ENCODE measurements around the gene AQP9. TPM values are rescaled to one million over a fixed set of nuclear protein-coding genes. Genes with fewer than 3 reads are reported as not detected.
"Not testable (repeated sequence)": the region's sequence is repeated elsewhere in the genome, so short reads cannot be mapped to it uniquely, and the experiment has no call there.

The AQP9 gene
- polyA plus RNA-seq (ENCODE audit: insufficient read length): 0.18 TPM
- long read RNA-seq, donor 1: 0 reads
- long read RNA-seq, donor 2: 0 reads
- long read RNA-seq, donor 3: 0 reads
- long read RNA-seq, donor 4: 0 reads
- long read RNA-seq, donor 5: 0 reads
- long read RNA-seq, donor 6: 0 reads
- long read RNA-seq, donor 7: 0 reads
- long read RNA-seq, donor 8: 0 reads

GRCh38 chr15:58138106-58138505 lies at the start of gene AQP9:
TSS of gene AQP9 (plus strand) at chr15:58138381. CDS start at chr15:58138566, 185 bp downstream.
- DNase-seq: no peak

GRCh38 chr15:58095415-58095814 lies 42.8 kb upstream of the AQP9 start:
- DNase-seq: no peak

- no peak for DNase-seq
Measured at GRCh38 chr15:58096529-58097084, 41.6 kb upstream of the AQP9 start.

DNA sequence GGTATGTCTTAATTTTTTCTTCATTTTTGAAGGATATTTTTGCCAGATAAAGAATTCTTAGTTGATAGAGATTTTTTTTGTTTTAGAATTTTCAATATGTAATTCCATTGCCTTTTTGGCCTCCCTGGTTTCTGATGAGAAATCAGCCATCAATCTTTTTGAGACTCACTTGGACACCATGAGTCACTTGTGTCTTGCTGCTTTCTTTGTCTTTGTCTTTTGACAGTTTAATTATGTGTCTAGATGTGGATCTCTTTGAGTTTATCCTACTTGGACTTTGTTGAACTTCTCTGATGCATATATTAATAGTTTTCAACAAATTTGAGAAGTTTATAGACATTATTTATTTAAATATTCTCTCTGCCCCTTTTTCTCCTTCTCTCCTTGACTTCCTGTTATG lies 34.7 kb upstream of the AQP9 start:
- no peak for DNase-seq

- DNase-seq: no peak
Measured at GRCh38 chr15:58108117-58108516, 30.1 kb upstream of the AQP9 start.

GRCh38 chr15:58109419-58109818 lies 28.8 kb upstream of the AQP9 start:
- DNase-seq: no peak

- no peak for DNase-seq
Measured at GRCh38 chr15:58110999-58111717, 27.0 kb upstream of the AQP9 start.

GRCh38 chr15:58111718-58112104 lies 26.5 kb upstream of the AQP9 start:
- no peak for DNase-seq

GRCh38 chr15:58113358-58113757 lies 24.8 kb upstream of the AQP9 start:
- DNase-seq: not testable (repeated sequence)

DNA sequence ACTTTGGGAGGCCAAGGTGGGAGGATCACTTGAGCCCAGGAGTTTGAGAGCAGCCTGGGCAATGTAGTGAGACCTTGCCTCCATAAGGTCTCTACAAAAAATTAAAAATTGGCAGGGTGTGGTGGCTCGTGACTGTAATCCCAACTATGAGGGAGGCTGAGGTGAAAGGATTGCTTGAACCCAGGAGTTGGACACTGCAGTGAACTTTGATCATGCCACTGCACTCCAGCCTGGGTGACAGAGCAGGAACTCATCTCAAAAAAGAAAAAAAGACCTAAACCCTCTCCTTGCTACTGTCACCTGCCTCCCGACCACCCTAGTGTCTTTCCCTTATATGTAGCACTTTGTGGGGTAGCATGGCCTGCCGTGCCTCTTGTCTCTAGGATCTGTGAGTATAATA lies 23.8 kb upstream of the AQP9 start:
- no peak for DNase-seq

DNA sequence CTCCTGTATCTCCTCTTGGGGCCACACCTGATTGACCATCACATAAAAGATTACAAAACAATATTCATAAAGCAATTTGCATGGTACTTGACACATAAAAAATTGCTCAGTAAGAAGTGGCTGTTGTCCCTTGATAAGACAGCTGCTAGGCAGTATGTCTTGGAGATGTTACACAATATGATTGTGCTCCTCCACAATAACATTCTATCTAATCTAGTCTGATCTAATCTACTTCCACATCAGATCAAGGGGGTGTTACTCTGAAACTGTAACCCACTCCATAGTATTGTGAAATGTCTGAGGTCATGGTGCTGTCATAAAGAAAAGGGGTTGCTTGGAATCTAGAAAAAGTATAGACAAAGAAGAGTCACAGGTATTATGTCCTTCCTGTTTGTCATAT lies 23.4 kb upstream of the AQP9 start:
- DNase-seq: no peak

GRCh38 chr15:58115692-58116091 lies 22.5 kb upstream of the AQP9 start:
- DNase-seq: no peak

GRCh38 chr15:58117619-58118018 lies 20.6 kb upstream of the AQP9 start:
- no peak for DNase-seq

DNA sequence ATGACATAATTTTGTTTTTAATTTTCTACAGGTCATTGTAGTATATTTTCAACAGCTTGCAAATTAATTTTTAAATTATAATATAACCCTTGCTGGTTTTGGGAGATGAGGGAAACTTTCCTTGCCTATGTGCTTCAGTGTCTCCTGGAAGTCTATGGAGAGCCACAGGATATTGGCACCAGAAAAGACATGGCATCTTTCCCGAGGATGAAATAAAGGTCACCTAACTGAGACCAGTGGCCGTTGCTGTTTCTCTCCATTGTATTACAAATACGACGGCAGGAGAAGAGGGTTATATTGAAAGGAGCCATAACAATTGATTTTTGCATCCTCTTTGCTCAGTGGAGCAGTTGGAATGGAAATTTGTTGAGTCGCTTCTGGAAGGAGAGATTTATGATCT lies 19.9 kb upstream of the AQP9 start:
- DNase-seq: no peak

DNA sequence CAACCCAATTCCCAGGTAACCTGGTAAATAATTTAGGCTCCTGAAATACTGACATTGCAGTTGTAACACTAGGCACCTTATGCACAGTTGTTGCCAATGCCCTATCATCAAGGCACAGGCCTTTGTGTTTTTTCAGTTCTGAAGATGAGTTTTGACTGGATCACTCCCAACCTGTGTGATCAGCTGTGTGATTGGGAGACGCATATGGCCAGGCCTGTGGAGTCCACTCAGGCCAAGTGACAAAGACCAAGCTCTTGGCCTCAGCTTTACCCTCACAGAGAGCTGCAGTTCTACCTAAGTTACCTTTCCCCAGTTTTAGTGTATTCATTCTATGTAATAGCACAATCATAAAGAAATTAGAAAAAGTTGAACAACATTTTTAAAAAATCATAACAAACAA lies 19.2 kb upstream of the AQP9 start:
- DNase-seq: no peak

GRCh38 chr15:58124585-58124984 lies 13.6 kb upstream of the AQP9 start:
- no peak for DNase-seq

GRCh38 chr15:58125333-58125732 lies 12.8 kb upstream of the AQP9 start:
- DNase-seq: no peak

DNA sequence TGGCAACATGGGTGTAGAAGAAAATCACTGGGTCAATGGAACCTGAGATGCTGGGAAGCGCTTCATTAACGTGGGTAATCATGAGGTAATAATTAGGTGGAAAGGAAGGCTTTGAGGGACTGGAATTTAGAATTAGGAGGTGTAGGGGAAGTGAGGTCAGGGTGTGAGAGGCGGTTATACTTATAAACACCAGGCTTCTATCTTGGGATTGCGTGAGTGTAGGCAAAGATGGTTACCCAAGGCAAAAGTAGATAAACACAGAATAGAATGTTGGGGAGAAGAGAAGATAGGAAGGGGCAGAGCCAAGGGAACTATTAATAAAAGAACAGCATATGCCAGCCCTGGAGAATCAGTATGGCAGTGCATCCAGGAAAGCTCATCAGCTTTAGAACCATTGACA lies 3.3 kb upstream of the AQP9 start:
- no peak for DNase-seq

GRCh38 chr15:58135511-58136174 lies 2.5 kb upstream of the AQP9 start:
- DNase-seq: no peak

GRCh38 chr15:58136731-58137130 lies 1.4 kb upstream of the AQP9 start:
- no peak for DNase-seq

- no peak for DNase-seq
Measured at GRCh38 chr15:58137686-58138085, 495 bp upstream of the AQP9 start.

GRCh38 chr15:58139276-58139988 lies 1.3 kb downstream of the AQP9 start:
- DNase-seq: no peak
